Type B pancreatic cell (in vitro differentiated cells): ENCODE results near the gene SNX25. TPM values are rescaled to one million over a fixed set of nuclear protein-coding genes. Genes with fewer than 3 reads are reported as not detected.

ENCODE experiments used
- DNase-seq: peaks from one replicate; pipeline ENCODE4 v3.0.0; 2021; ENCODE audit warnings: mixed read lengths; ENCODE audit not compliant: unreplicated experiment; ENCODE audit errors: extremely low spot score
- H3K27ac Mint-ChIP-seq: 2 replicates; pipeline ENCODE4 v1.8.0; 2021; ENCODE audit warnings: mild to moderate bottlenecking, mixed read lengths
- H3K27me3 Mint-ChIP-seq: 2 replicates; pipeline ENCODE4 v1.8.0; 2021; ENCODE audit warnings: mixed read lengths
- H3K36me3 Mint-ChIP-seq: 2 replicates; pipeline ENCODE4 v1.8.0; 2021; ENCODE audit warnings: mixed read lengths
- H3K4me1 Mint-ChIP-seq: one replicate; pipeline ENCODE4 v1.8.0; 2021; ENCODE audit warnings: mixed read lengths; ENCODE audit not compliant: unreplicated experiment
- H3K4me3 Mint-ChIP-seq: 2 replicates; pipeline ENCODE4 v1.8.0; 2021; ENCODE audit warnings: mild to moderate bottlenecking, mixed read lengths
- H3K9me3 Mint-ChIP-seq: 2 replicates; pipeline ENCODE4 v1.8.0; 2021; ENCODE audit warnings: mixed read lengths
- CTCF ChIP-seq: fragments of 200-600 bp; sonication (generic); conservative IDR thresholded peaks from 2 replicates; pipeline ENCODE4 v1.5.0; 2021; ENCODE audit warnings: antibody characterized with exemption, mild to moderate bottlenecking
- total RNA-seq: library from RNA; stranded (reverse); gene quantifications from 2 replicates; pipeline ENCODE4 v1.2.1, GENCODE V29; 2021; ENCODE audit warnings: low replicate concordance

SNX25 gene
- total RNA-seq, 1 donor from 2014 or later: 11.2 TPM

GRCh38 chr4:185272245-185272644 is 62.8 kb downstream of the SNX25 start:
- no peak for DNase-seq
- H3K4me1 Mint-ChIP-seq: no peaks in the 10 kb centered on the region
- no peak overlapping the region for H3K27ac Mint-ChIP-seq
- H3K4me3 Mint-ChIP-seq: no peak overlapping the region
- no peak for TF ChIP-seq CTCF
- H3K9me3 Mint-ChIP-seq: no peaks in the 10 kb centered on the region
- no peaks in the 10 kb centered on the region for H3K27me3 Mint-ChIP-seq
- peaks cover 18% of the 10 kb centered on the region for H3K36me3 Mint-ChIP-seq

GRCh38 chr4:185275501-185275900 is 66.1 kb downstream of the SNX25 start:
- Mint-ChIP-seq H3K4me3 (no peak overlapping the region), H3K36me3 (peaks cover 12% of the 10 kb centered on the region), H3K27ac (no peak overlapping the region), H3K27me3 (no peaks in the 10 kb centered on the region), H3K9me3 (no peaks in the 10 kb centered on the region), H3K4me1 (no peaks in the 10 kb centered on the region)
- no peak for DNase-seq
- TF ChIP-seq CTCF: no peak

GRCh38 chr4:185276036-185276435 is 66.6 kb downstream of the SNX25 start:
- no peak for TF ChIP-seq CTCF
- Mint-ChIP-seq H3K4me1 (no peaks in the 10 kb centered on the region), H3K4me3 (no peak overlapping the region), H3K27me3 (no peaks in the 10 kb centered on the region), H3K36me3 (peaks cover 8% of the 10 kb centered on the region), H3K27ac (no peak overlapping the region), H3K9me3 (no peaks in the 10 kb centered on the region)
- DNase-seq: no peak

GRCh38 chr4:185278716-185279115 is 69.3 kb downstream of the SNX25 start:
- Mint-ChIP-seq H3K27me3 (no peaks in the 10 kb centered on the region), H3K36me3 (no peaks in the 10 kb centered on the region), H3K27ac (no peak overlapping the region), H3K9me3 (no peaks in the 10 kb centered on the region), H3K4me1 (no peaks in the 10 kb centered on the region), H3K4me3 (no peak overlapping the region)
- TF ChIP-seq CTCF: no peak
- DNase-seq: no peak

GRCh38 chr4:185280608-185281007 is 71.2 kb downstream of the SNX25 start:
- Mint-ChIP-seq H3K36me3 (no peaks in the 10 kb centered on the region), H3K27me3 (no peaks in the 10 kb centered on the region), H3K9me3 (no peaks in the 10 kb centered on the region), H3K4me3 (no peak overlapping the region), H3K4me1 (no peaks in the 10 kb centered on the region), H3K27ac (no peak overlapping the region)
- TF ChIP-seq CTCF: no peak
- DNase-seq: no peak

GRCh38 chr4:185282968-185283367 is 73.6 kb downstream of the SNX25 start:
- DNase-seq: no peak
- H3K36me3 Mint-ChIP-seq: no peaks in the 10 kb centered on the region

More at GRCh38 chr4:185282968-185283367, 73.6 kb downstream of the SNX25 start:
- Mint-ChIP-seq H3K9me3 (no peaks in the 10 kb centered on the region), H3K27me3 (no peaks in the 10 kb centered on the region), H3K4me3 (no peak overlapping the region), H3K27ac (no peak overlapping the region), H3K4me1 (no peaks in the 10 kb centered on the region)
- no peak for TF ChIP-seq CTCF
